GM23338 (cell line): ENCODE results near the gene ZCCHC13.

ENCODE experiments used
- EZH2 ChIP-seq: fragments of 200-600 bp; sonication (generic); IDR thresholded peaks from one replicate; pipeline ENCODE4 v1.8.0; 2017; ENCODE audit warnings: antibody characterized with exemption, mild to moderate bottlenecking, low read depth; ENCODE audit not compliant: unreplicated experiment
- POLR2AphosphoS5 ChIP-seq: IDR thresholded peaks from 2 replicates; pipeline ENCODE4 v1.6.1; 2016; ENCODE audit warnings: antibody characterized with exemption, low read depth
- REST ChIP-seq: IDR thresholded peaks from one replicate; pipeline ENCODE4 v1.6.1; 2018; ENCODE audit warnings: antibody characterized with exemption; ENCODE audit not compliant: unreplicated experiment
- TF ChIP-seq, protein P1 (sequence below), 2 experiments: fragments of 200-600 bp in 1 of 2; sonication (generic) in 1 of 2; conservative IDR thresholded peaks; 2 replicates each; pipeline versions ENCODE4 v1.5.1 to v1.6.1; 2016 to 2017; ENCODE audit warnings: antibody characterized with exemption in 2 of 2, low read depth in 2 of 2, mild to moderate bottlenecking in 2 of 2, moderate library complexity in 1 of 2

DNA sequence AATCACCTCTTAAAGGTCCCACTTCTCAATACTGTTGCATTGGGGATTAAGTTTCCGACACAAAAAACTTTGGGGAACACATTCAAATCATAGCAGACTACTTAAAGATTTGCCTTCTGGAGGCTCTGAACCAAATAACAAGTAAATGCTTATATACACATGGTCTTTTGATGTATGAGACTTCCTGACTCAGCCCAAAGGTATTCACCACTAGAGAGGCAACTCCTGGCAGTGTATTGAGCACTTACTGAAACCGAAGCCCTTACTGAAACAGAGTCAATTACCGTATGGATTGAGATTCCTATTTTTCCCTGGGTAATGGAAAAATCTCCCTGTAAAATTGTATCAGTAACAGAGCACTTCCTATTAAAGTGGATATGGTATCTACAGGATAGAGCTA, 45.4 kb downstream of the ZCCHC13 start:
- TF ChIP-seq, protein P1, sequence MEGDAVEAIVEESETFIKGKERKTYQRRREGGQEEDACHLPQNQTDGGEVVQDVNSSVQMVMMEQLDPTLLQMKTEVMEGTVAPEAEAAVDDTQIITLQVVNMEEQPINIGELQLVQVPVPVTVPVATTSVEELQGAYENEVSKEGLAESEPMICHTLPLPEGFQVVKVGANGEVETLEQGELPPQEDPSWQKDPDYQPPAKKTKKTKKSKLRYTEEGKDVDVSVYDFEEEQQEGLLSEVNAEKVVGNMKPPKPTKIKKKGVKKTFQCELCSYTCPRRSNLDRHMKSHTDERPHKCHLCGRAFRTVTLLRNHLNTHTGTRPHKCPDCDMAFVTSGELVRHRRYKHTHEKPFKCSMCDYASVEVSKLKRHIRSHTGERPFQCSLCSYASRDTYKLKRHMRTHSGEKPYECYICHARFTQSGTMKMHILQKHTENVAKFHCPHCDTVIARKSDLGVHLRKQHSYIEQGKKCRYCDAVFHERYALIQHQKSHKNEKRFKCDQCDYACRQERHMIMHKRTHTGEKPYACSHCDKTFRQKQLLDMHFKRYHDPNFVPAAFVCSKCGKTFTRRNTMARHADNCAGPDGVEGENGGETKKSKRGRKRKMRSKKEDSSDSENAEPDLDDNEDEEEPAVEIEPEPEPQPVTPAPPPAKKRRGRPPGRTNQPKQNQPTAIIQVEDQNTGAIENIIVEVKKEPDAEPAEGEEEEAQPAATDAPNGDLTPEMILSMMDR (conservative IDR thresholded peaks at IDR 0.05; ENCODE audit: low read depth in 2 of 2): no peak
- TF ChIP-seq POLR2AphosphoS5 (no peak), EZH2 (no peak), REST (no peak)
